GM21390 (cell line): ENCODE results near the gene APCDD1.

Experiments used
- ATAC-seq: cut with Tn5 transposase; IDR thresholded peaks from one replicate; pipeline ENCODE4 v1.9.1; 2021; ENCODE audit not compliant: unreplicated experiment

Gene APCDD1

DNA sequence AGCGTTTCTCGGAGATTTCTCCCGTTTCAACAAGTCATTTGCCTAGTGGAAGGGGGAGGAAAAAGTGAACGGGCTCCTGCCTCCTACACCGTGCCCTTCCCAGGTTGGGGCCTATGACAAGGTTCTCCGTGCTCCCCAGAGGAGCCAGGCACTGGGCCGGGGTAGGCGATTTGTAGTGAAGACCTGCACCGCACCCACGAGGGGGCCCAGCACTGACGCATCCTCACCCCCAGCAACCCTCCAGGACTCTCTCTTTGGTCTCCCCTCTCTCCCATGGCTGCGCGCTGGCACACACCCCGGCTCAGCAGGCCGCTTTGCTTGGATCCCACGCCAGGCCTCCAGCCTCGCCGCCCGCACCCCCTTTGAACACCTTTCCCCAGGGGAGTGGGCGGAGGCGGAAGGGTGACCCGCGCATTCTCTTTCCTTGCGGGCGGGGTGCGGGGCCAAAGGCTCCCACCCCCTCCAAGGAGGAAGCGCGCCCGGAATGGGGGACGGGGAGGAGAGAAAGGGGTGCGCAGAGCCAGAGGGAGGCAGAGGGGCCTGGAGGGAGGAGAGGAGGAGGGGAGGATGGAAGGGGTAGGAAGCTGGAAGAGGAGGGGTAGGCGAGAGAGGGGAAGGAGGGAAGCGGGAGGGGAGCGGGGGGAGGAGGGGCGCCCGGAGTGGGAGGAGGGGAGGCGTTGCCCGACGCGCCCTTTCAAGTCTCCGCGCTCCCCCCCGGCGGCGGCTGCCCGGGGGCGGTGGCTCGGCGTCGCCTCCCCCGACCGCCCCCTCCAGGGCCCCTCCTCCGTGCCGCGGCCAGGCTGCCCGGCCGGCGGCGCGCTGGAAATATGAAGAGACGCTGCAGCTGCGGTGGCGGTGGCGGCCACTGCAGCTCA, at the start of gene APCDD1:
Gene APCDD1 (plus strand): TSS at position 830 of the 875 bp plus-strand sequence. CDS start 347 bp downstream, outside the sequence.
- no peak for ATAC-seq

DNA sequence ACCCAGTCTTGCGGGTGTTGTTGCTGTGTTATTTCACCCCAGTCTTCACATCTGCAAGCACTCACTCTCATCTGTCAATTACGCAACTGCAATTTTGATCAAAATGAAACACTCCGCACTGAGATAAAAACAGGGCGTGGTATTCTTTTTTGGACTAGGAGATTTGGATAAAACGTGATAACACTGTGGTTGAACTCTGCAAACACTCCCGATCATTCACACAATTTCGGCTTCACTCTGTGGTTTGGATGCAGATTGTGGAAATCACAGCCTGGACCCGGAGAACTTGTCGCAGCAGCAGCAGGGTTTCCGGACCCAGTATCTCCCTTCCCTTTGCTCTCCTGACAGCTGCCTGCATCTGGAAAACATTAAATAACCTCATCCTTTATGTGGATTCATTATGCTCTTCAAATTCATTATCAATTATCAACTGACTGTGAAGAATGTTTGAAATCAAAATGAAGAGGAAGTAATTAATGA, 49.4 kb upstream of the APCDD1 start:
- no peak for ATAC-seq

DNA sequence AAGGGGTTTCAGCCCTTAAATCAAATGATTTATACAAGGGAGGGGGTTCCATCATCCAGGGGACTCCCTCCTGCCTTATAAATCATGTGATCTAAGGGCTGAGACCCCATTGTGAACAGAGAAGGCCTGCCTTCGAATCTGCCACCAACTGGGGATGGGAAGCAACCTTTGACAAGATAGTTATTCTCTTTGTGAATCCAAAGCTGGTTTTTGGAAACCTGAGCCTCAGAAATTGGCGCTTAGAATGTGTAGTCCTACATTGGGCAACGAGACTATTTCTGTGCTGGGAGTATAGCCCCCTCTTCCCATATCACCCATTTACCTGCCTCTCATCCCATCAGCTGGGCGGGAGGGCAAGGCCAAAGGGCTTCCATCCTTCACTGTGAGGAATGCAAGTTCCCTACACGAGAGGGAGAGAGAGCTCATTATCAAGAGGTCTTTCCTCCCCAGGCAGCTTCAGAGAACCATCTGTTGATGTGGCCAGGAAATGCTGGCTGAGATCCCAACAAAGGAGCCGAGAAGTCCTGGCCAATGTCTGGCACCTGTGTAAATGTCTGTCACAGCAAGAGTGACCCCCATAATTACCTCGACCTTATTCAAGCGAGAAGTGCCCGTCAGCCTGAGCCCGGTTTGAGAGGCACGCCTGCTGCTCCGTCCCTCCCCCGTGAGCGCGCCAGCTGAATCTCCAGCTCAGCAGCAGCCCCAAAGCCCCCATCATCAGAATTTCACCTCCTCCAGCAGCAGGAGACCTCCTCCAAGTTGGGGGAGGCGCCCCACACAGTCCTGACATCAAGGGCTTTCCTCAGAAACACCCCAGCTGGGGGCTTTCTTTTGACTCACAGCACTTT, 48.4 kb upstream of the APCDD1 start:
- ATAC-seq: no peak

DNA sequence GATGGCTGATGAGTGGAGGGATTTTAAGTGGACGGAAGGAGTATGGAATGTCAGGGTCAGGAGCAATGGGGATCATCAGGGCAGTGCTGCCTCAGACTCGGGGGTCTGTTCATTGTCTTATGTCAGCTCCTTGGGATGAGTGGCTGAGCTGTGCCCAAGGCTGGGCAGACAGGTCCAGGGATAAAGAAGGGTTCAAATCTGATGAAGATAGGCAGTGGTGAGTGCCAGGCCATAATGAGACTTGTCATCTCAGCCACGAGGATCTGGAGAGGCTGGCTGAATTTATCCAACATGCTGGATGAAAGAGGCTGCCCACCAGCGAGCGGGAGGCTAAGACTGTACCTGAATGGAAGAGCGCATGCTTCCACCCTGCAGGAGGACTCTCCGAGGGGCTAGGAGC, 46.3 kb upstream of the APCDD1 start:
- no peak for ATAC-seq

DNA sequence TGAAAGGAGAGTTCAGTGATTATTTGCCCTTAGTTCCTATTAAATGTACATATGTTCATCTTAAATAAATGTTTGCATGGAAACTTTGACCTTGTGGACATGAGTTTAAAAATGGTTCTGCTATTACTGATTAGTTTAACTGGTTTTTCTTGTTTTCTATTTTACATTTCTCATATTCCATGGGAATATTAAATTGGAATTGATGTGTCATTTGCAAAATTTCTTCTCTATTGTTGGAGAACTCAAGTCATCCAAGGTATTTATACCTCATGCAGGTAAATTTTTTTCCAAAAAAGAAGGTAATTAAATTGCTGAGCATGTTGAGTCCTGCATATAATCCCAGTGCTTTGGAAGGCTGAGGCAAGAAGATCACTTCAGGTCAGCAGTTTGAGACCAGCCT, 45.4 kb upstream of the APCDD1 start:
- no peak for ATAC-seq

DNA sequence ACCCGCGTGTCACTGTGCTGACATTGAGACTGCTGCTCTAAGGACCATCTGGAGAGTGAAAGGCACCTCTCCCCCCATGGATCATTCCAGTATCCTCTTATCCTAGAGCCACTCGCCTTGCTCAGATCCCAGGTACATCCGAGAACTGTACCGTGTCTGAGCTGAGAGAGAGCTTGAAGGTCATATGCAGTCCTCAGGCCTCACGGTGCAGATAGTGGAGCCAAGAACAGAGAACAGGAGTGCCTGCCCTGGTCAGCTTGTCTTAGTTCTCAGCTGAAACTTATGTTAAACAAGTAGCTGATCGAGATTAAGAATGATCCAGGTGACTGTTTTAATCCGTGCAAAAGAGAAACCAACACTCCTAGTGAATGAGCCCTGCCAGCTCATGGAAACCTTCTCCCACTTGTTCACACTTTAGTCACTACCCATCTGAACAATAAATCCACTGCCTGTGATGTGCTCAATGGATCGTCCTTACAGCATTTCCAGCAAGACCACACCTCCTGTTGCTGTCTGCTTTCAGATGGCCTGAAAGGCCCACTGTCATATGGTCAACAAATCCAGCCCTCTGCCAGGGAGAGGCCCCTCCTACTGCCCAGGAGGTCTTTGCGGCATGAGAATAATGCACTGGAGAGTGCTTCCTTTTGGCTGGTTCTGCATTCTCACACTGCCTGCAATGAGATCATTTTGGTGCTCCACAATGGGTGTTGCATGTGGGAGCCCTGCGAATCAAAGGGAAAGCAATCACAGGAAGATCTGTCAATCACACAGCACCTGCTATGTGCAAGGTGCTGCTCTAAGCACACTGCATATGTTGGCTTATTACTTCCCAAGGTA, 43.7 kb upstream of the APCDD1 start:
- no peak for ATAC-seq

DNA sequence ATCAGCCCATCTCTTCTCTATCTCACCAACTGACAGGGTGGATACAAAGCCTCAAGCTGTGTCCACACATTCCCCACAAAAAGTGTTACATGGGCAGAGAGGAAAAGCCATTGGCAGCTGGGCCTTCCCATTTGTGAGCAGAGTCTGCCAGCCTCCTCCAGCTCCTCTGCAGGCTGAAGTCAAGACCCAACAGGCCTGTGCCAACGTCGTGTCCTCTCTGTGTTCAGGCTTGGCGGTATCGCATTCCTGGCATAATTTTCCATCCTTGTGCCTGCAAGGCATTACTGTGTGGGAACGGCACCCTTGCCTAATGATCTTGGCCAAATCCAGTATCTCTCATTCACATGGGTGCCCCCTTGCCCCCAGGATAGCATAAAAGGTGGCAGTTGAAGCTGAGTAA, 41.5 kb upstream of the APCDD1 start:
- ATAC-seq: no peak

DNA sequence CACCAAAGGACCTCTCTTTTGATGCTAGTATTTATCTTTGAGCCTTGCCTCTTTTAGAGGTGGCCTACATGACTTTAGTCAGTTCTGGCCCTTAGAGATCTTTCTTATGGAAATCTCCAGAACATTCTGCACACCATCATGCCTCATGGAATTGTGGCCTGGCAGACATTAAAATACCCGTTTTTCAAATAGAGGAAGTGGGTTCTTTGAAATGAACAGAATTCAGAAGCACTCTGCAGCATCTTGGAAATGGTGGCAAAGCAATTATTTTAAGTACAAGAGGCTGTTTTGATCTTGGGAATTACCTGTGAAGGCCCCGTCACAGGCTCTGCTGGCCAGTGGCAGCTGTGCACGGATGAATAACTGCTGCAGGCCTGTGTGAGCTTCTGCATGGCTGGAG, 40.7 kb upstream of the APCDD1 start:
- ATAC-seq: no peak

DNA sequence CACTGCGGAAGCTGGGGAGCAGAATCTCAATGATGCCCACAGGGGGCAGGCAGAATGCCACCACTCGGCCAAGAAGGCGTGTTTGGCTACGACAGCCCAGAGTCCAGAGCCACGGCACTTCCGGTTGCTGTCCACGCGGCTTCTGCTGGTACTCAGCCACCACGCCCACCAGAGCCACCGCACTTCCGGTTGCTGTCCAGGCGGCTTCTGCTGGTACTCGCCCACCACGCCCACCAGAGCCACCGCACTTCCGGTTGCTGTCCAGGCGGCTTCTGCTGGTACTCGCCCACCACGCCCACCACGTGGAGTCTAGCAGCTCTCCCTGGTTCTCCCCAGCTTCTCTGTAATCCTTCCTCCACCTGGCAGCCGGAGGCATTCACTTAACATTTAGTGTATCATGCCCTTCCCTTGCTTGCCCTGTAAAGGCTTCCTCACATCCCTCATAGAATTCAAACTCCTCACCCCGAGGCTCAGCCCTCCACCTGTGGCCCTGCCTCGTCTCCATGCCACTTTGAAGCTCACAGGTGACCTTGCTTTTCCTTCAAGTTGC, 40.1 kb upstream of the APCDD1 start:
- no peak for ATAC-seq

DNA sequence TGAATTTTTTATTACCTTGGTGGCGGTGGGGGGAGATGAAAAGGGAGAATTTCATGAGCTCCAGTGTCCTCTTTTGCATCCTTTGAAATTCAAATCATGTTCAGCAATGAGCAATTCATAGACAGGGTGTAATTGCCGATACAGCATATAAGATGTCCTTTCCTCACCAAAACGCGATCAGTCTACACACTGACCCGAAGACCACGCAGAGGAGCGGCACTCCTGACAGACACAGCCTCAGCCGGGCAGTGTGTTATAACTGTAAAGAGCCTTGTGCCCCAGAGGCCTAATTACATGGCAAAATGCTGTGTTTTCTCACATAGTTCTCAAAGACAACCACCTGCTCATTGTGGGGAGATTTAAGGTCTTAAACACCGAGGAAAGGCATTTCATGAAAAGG, 38.4 kb upstream of the APCDD1 start:
- ATAC-seq: no peak

DNA sequence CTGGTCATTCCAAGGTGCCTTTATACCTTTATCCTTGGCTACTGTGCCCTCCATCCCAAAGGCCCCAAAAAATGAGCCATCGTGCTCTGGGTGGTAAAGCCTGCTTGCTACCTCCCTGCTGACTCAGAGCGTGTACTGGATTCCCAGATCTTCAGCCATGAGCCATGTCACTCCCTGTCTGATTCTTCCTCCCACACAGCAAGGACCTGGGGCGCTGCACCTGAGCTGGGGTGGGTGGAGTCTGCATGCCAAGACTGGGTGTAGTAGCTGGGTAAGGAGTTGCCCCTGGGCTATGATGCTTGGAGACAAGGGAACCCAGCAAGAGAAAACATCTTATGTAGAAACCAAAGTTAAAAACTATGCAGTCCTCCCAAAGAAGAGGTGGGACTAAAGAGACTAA, 37.2 kb upstream of the APCDD1 start:
- no peak for ATAC-seq

DNA sequence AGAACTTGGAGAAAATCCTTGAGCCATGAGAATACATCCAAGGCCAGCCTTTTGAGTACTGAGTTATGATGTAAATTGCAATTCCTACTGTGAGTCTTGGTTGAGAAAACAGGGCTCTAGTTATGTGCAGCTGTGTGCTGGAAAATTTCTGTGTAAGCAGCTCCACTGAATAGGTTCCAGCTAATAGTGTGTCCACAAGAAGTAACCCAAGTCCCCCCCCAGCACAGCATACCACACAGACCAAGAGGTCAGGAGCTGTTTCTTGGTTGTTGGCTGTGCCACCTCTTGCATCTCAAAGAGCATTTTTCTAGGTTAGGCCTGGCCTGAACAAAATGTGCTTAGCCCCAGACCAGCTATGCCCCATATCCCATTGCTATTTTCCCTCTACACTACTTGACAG, 36.8 kb upstream of the APCDD1 start:
- ATAC-seq: no peak

DNA sequence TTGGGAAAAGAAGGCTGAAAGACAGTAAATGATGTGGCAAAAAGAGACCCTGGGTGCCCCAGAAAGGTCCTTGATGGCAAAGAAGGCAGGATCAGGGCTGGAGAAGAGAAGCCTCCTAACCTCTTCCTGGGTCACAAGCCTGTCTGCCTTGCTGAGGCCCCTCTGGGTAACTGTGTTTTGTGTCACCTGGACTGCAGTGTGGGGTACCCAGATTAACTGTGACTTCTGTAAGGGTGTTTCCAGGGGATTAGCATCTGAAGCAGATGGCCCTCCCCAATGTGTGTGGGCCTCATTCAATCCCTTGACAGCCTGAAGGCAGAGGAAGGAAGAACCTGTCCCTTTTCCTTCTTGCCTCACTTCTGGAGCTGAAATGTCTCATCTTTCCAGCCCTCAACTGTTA, 35.6 kb upstream of the APCDD1 start:
- no peak for ATAC-seq

DNA sequence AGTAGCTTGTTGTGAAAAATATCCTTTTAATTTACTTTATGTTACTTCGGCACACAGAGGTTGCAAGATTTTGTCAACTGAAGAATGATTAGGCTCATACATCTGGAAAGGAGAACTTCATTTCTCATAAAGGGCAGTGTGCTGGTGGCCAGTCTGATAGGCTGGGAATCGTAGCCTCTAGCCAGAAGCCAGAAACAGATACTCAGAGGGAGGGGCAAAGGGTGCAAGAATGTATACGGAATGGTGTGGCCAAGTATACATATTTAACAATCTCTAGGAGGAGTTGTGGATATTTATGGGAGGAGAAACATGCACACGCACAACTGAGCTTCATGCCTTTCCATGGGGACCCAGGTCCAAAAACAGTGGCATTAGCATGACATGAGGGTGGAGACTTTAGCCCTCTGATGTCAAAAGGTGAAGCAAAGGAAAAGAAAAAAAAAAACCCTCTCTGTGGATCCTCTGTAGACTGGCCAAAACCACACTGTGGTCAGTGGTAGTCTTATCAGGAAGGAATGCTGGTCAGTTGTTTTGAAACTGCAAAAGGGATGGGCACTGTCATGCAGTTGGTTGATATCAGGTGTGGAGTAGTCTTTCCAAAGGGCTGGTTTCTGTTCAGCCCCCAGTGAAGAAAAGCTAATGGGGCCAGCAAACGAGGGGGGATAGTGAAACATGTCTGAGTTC, 34.9 kb upstream of the APCDD1 start:
- no peak for ATAC-seq

DNA sequence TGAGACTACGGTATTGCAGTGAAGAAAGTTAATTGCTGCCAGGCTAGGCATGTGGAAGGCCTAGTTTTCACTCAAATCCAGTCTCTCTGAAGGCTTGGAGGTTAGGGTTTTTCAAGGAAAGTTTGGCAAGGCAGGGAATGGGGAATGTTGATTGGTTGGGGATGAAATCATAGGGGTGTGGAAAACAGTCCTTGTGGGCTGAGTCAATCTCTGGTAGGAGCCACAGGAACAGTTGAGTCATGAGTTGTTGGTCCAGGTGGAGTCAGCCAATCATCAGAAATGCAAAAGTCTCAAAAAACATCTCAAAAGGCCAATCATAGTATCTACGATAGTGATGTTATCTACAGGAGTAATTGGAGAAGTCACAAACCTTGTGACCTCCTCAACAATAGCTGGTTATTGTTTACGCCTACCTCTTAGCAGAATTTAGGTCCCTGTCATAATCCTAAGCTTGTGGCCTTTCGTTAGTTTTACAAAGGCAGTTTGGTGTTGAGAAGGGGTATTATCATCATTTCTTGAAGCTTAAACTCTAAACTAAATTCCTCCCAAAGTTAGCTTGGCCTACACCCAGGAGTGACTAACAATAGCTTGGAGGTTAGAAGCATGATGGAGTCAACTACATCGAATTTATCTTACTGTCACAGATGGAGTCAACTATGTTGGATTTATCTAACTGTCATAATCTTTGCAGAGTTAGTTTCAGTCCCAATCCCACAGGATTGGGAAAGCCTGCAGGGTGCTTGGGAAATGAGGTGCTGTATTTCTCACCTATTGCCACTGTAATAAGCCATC, 33.7 kb upstream of the APCDD1 start:
- ATAC-seq: no peak

DNA sequence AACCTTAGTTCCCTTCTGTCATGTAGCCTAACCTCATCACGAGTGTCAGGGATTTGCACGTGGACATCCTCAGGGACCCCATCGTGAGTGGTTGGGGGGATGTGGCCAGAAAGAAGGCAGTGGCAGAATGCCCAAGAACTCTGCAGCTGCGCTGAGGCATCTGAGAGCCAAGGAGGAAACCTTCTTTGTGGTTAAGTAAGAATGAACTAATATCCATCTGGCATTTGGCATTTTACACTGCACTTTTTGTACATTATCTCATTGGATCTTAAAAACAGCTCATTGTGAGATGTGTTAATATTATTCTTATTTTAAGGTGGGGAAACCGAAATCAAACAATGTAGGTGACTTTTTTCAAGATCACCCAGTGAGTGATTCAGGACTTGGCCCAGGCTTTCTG, 32.6 kb upstream of the APCDD1 start:
- ATAC-seq: no peak

DNA sequence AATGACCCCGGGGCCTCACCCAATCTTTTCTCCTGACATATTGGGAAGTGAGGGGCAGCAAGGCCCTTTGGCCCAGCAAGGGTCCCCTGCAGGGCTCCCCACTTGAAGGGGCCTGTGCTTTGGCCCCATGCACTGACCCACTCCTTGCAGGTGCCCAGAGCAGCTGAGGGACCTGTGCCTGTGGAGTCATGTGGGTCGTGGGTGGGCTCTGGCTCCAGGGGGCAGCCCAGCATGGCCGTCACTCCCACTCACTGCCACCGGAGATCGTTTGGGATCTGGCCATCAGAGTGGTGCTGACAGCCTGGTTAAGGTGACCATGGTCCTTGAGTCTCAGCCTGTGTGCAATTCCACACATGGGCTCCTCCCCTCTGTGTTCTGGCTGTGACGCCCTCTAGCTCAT, 31.7 kb upstream of the APCDD1 start:
- no peak for ATAC-seq

DNA sequence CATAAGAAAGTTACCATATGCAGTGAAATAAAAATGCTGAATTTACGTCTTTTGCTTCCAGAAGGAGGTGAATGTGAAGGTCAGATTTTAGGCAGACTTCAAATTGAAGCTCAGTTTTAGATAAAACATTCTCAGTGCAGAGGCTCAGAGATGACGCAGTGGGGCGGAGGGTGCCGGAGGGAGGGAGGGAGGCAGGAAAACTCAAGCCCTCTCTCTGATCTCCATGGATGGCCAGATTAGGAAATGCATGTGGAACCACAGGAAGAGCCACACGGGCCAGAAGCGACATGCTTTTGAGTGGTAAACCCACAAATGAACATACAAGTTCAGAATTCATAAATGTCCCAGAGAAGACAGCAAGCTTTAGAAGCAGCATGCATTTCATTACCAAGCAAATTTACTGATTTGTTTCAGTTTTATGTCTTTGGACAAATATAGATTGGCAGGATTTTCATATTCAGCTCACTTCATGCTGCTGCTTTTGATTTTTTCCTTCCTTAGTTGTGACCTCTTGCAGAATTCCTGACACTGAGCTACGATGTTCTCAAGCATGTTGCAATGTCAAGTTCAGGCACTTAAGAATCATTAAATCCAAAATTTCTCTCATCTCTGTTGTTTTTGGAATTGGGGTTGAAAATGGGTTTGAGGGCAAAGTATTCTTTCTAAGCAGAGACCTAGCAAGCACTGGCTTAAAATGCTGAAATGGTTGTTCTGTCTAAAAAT, 29.7 kb upstream of the APCDD1 start:
- no peak for ATAC-seq

DNA sequence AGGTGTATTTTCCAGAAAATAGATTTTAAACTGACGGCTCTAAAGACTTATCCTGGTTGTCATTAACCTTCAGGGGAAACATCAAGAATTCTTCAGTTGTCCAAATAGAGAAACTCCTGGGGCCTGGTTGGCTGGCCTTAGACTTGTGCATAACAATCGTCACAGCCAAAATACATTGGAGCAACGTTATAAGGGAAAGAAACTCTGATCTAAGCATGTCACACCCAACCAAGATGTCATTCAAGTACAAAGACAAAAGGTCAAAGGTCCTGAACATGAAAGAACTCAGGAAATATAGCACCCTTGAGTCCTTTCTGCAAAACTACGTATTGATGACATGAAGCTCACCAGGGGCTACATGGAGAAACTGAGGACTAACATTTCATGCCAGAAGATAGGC, 23.8 kb upstream of the APCDD1 start:
- ATAC-seq: no peak
